Ishikawa (cell line): Measurements from ENCODE around the gene RPS3.

Experiments used
- REST ChIP-seq: IDR thresholded peaks from 2 replicates; pipeline ENCODE4 v1.6.1; 2012; ENCODE audit warnings: low read depth, mild to moderate bottlenecking
- TAF1 ChIP-seq: IDR thresholded peaks from 2 replicates; pipeline ENCODE4 v1.6.1; 2012; ENCODE audit warnings: low read depth, mild to moderate bottlenecking
- YY1 ChIP-seq: IDR thresholded peaks from 2 replicates; pipeline ENCODE4 v1.6.1; 2012; ENCODE audit warnings: low read depth

- TF ChIP-seq TAF1 (no peak), YY1 (no peak), REST (no peak)
Measured at GRCh38 chr11:75426720-75427086, 27.4 kb downstream of the RPS3 start.
